AG10803 (cell line): ENCODE data around the gene POC1B.

Source experiments
- DNase-seq: peaks from one replicate; pipeline ENCODE4 v3.0.0; 2010; ENCODE audit warnings: low read depth
- H3K4me3 ChIP-seq: 2 replicates; pipeline ENCODE4 v1.5.1; 2011; ENCODE audit warnings: mild to moderate bottlenecking, low read length, control low read depth
- CTCF ChIP-seq: conservative IDR thresholded peaks from 2 replicates; pipeline ENCODE4 v1.5.1; 2011; ENCODE audit warnings: mild to moderate bottlenecking, low read length, control low read depth, inconsistent platforms

The POC1B gene

GRCh38 chr12:89436062-89436461, 89.8 kb downstream of the POC1B start:
- TF ChIP-seq CTCF: no peak

GRCh38 chr12:89433634-89434033, 92.2 kb downstream of the POC1B start:
- DNase-seq: peak; percentile 63
- no peak overlapping the region for H3K4me3 ChIP-seq
- no peak for TF ChIP-seq CTCF

More at GRCh38 chr12:89436062-89436461, 89.8 kb downstream of the POC1B start:
- no peak for DNase-seq
- no peak overlapping the region for H3K4me3 ChIP-seq

GRCh38 chr12:89432396-89432795, 93.5 kb downstream of the POC1B start:
- no peak for TF ChIP-seq CTCF
- no peak for DNase-seq
- H3K4me3 ChIP-seq: no peak overlapping the region

GRCh38 chr12:89429528-89429927, 96.3 kb downstream of the POC1B start:
- TF ChIP-seq CTCF: no peak
- H3K4me3 ChIP-seq: no peak overlapping the region
- no peak for DNase-seq

GRCh38 chr12:89427508-89428156, 98.2 kb downstream of the POC1B start:
- peak; percentile 42 for DNase-seq
- no peak for TF ChIP-seq CTCF
- no peak overlapping the region for H3K4me3 ChIP-seq

GRCh38 chr12:89424846-89425245, 101.0 kb downstream of the POC1B start:
- H3K4me3 ChIP-seq: no peak overlapping the region
- no peak for TF ChIP-seq CTCF
- no peak for DNase-seq

- DNase-seq: no peak
- no peak for TF ChIP-seq CTCF
- H3K4me3 ChIP-seq: no peak overlapping the region
Measured at GRCh38 chr12:89424389-89424788, 101.5 kb downstream of the POC1B start.
